Right atrium auricular region (tissue), 2 donors: ENCODE measurements around the gene MCM3AP. TPM values are rescaled to one million over a fixed set of nuclear protein-coding genes. Genes with fewer than 3 reads are reported as not detected.
"Not testable (repeated sequence)": the region's sequence is repeated elsewhere in the genome, so short reads cannot be mapped to it uniquely, and the experiment has no call there.

Source experiments
- DNase-seq: peaks from one replicate; pipeline ENCODE4 v3.0.0-alpha.2; 2019; ENCODE audit warnings: low spot score
- H3K27ac ChIP-seq, 2 donors: fragments of 200-600 bp; sonication (generic); 1 replicate in 1 of 2; 2 replicates in 1 of 2; pipeline ENCODE4 v1.5.1; 2016 to 2019
- H3K27me3 ChIP-seq, 2 donors: fragments of 200-600 bp; sonication (generic); one replicate each; pipeline versions ENCODE4 v1.5.1 to v1.6.0; 2017 to 2019
- H3K36me3 ChIP-seq: fragments of 200-600 bp; sonication (generic); one replicate; pipeline ENCODE4 v1.5.1; 2016
- H3K4me1 ChIP-seq, 2 donors: fragments of 200-600 bp; sonication (generic); one replicate each; pipeline versions ENCODE4 v1.5.1 to v1.6.0; 2017 to 2019
- H3K4me3 ChIP-seq, 2 donors: fragments of 200-600 bp; sonication (generic); 1 replicate in 1 of 2; 2 replicates in 1 of 2; pipeline ENCODE4 v1.5.1; 2017 to 2019; ENCODE audit warnings: mild to moderate bottlenecking in 1 of 2, moderate library complexity in 1 of 2
- H3K9me3 ChIP-seq, 2 donors: fragments of 200-600 bp; sonication (generic); one replicate each; pipeline ENCODE4 v1.5.1; 2019
- CTCF ChIP-seq, 2 donors: fragments of 200-600 bp; sonication (generic); IDR thresholded peaks; one replicate each; pipeline ENCODE4 v1.5.1; 2019; ENCODE audit warnings: antibody characterized with exemption in 2 of 2
- total RNA-seq, 2 donors: library from RNA; depleted of rRNA; stranded (reverse); fragments of >200 nt; gene quantifications; one replicate each; pipeline ENCODE4 v1.1.0, GENCODE V29; 2016

Gene MCM3AP
- total RNA-seq, 2 donors from 2014 or later, result 35.7 to 45.4 TPM

- Histone ChIP-seq H3K27me3 (no peaks in the 10 kb centered on the region), H3K4me1 (no peaks in the 10 kb centered on the region), H3K4me3 (no peak overlapping the region), H3K9me3 (no peaks in the 10 kb centered on the region), H3K27ac (no peak overlapping the region), H3K36me3 (peaks cover 90% of the 10 kb centered on the region)
- no peak for DNase-seq
- TF ChIP-seq CTCF (IDR thresholded peaks at IDR 0.05), result no peak
Measured at GRCh38 chr21:46244602-46245001, 40.8 kb downstream of the MCM3AP start.

DNA sequence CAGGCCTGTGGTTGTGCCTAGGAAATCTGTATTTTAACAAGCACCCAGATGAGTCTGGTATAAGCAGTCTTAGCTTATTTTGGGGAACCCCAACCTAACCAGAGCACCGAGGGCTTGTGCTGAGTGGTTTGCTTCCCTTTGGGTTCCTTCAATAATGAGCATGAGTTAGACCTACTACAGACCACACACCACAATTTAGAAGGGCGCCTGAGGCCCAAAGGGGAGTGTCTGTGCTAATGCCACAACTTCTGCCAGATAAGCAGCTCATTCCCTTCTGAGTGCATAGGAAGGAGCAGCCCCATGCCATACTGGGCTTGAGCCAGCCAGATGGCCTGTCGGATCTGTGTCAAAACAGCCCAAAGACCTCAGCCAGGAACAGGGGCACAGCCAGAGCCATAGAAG is 41.5 kb downstream of the MCM3AP start:
- TF ChIP-seq CTCF (IDR thresholded peaks at IDR 0.05), result no peak
- no peaks in the 10 kb centered on the region for H3K27me3 ChIP-seq
- no peak for DNase-seq

DNA sequence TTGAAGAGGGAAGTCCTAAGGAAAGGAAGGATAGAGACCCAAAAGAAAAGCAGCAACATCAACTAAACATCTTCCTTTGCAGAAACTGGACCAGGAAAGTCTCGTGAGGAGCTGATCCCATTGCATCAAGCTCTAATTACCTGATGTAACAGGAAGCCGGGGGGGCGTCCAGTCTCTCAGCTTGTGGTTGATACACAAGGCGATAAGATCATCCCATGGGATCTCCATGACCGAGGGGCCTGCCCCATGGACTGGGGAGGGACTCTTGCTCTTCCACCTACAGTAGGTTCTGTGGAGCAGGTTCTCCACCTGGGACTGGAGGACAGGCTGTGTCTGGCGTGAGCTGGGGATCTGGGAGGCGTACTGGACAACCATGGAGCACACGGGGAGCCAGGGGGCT is 42.1 kb downstream of the MCM3AP start:
- Histone ChIP-seq H3K36me3 (peaks cover 96% of the 10 kb centered on the region), H3K4me1 (no peaks in the 10 kb centered on the region), H3K9me3 (no peaks in the 10 kb centered on the region), H3K27ac (no peak overlapping the region), H3K4me3 (no peak overlapping the region), H3K27me3 (no peaks in the 10 kb centered on the region)
- no peak for TF ChIP-seq CTCF (IDR thresholded peaks at IDR 0.05)
- no peak for DNase-seq

More for the DNA sequence above, 41.5 kb downstream of the MCM3AP start:
- Histone ChIP-seq H3K4me3 (no peak overlapping the region), H3K9me3 (no peaks in the 10 kb centered on the region), H3K36me3 (peaks cover 90% of the 10 kb centered on the region), H3K27ac (no peak overlapping the region), H3K4me1 (no peaks in the 10 kb centered on the region)

DNA sequence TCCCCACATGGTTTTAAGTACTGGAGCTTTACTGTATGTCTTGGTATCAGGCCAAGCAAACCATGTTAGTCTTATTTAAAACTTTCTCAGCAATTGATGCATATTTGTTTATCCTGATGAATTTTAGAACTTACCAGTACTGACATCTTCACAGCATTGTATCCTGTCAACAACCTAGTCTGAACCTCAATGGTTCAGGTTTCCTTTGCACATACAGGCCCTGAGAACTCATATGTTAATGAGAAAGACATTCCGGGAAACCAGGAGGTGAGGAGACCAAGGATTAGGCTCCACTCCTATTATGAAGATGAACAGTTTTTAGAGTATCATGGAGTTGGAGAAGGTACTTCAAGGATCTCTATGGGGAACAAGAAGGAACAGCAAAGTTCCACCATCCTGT is 43.8 kb downstream of the MCM3AP start:
- H3K27me3 ChIP-seq, H3K4me1 ChIP-seq, H3K9me3 ChIP-seq, DNase-seq, H3K4me3 ChIP-seq, H3K27ac ChIP-seq: not testable (repeated sequence)
- peaks cover 83% of the 10 kb centered on the region for H3K36me3 ChIP-seq

GRCh38 chr21:46239817-46240325 is 45.5 kb downstream of the MCM3AP start:
- Histone ChIP-seq H3K36me3 (peaks cover 83% of the 10 kb centered on the region), H3K9me3 (no peaks in the 10 kb centered on the region), H3K4me1 (no peaks in the 10 kb centered on the region), H3K4me3 (no peak overlapping the region), H3K27ac (no peak overlapping the region), H3K27me3 (no peaks in the 10 kb centered on the region)
- no peak for TF ChIP-seq CTCF (IDR thresholded peaks at IDR 0.05)
- no peak for DNase-seq

DNA sequence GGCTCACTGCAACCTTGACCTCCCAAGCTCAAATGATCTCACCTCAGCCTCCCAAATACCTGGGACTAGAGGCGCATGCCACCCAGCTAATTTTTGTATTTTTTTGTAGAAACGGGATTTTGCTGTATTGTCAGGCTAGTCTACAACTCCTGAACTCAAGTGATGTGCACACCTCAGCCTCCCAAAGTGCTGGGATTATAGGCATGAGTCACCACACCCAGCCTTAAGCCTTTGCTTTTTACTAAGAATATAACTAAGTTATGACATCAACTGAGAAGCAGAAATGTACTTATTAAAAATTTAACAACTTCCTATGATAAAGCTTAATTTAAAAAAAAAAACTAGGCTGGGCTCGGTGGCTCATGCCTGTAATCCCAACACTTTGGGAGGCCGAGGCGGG is 47.9 kb downstream of the MCM3AP start:
- no peak for TF ChIP-seq CTCF (IDR thresholded peaks at IDR 0.05)
- Histone ChIP-seq H3K27me3 (no peaks in the 10 kb centered on the region), H3K4me3 (no peak overlapping the region), H3K9me3 (no peaks in the 10 kb centered on the region), H3K27ac (no peak overlapping the region), H3K4me1 (no peaks in the 10 kb centered on the region), H3K36me3 (peaks cover 61% of the 10 kb centered on the region)
- DNase-seq, result no peak
